ENCODE measurements around the gene EPHA6.

Gene EPHA6

DNA sequence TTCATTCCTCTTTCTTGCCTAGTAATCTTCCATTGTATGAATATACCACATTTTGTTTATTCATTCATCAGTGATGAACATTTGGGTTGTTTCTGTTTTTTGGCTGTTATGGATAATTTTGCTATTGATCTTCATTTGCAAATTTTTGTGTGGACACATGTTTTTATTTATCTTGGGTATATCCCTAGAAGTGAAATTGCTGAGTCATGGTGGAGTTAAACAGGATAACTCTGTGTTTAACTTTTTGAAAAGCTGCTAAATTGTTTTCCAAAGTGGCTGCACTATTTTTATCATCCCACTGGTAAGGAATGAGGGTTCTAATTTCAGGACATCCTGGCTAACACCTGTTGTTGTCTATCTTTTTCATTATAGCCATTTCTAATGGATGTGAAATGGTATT lies 875.6 kb downstream of the EPHA6 start:
- in situ Hi-C loops (cut with HindIII; ENCODE audit: low sequenced_read_pairs): no loop called here
- TF ChIP-seq, protein P1, sequence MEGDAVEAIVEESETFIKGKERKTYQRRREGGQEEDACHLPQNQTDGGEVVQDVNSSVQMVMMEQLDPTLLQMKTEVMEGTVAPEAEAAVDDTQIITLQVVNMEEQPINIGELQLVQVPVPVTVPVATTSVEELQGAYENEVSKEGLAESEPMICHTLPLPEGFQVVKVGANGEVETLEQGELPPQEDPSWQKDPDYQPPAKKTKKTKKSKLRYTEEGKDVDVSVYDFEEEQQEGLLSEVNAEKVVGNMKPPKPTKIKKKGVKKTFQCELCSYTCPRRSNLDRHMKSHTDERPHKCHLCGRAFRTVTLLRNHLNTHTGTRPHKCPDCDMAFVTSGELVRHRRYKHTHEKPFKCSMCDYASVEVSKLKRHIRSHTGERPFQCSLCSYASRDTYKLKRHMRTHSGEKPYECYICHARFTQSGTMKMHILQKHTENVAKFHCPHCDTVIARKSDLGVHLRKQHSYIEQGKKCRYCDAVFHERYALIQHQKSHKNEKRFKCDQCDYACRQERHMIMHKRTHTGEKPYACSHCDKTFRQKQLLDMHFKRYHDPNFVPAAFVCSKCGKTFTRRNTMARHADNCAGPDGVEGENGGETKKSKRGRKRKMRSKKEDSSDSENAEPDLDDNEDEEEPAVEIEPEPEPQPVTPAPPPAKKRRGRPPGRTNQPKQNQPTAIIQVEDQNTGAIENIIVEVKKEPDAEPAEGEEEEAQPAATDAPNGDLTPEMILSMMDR (IDR thresholded peaks at IDR 0.05; ENCODE audit: low read depth, low read length, missing control alignments): no peak

DNA sequence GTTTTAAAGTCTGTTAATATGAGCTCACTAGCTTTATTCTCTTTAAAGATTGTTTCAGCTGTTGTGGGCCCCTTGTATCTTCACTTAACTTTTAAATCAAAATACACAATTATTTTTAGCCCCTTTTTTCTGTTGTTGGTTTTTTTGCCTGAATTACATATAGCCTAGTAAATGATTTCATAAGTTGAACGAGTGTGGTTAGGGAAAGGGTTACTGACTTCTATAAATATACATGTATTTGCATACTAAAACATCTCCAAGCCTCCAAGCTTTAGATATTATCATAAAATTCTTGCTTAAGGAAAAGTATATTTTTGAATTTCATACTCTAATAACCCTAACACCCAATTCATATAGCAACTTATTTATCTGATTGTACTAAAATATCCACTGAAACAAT lies 877.0 kb downstream of the EPHA6 start:
- in situ Hi-C loops (cut with HindIII; ENCODE audit: low sequenced_read_pairs): no loop called here
- DNase-seq (ENCODE audit: low read depth): no peak
- no peak overlapping the region for H3K4me3 ChIP-seq (ENCODE audit: low read depth, low read length)
- TF ChIP-seq, protein P1 (IDR thresholded peaks at IDR 0.05; ENCODE audit: low read depth, low read length, missing control alignments): no peak

More for the DNA sequence above, 875.6 kb downstream of the EPHA6 start:
- no peak overlapping the region for H3K4me3 ChIP-seq (ENCODE audit: low read depth, low read length)
- no peak for DNase-seq (ENCODE audit: low read depth)

DNA sequence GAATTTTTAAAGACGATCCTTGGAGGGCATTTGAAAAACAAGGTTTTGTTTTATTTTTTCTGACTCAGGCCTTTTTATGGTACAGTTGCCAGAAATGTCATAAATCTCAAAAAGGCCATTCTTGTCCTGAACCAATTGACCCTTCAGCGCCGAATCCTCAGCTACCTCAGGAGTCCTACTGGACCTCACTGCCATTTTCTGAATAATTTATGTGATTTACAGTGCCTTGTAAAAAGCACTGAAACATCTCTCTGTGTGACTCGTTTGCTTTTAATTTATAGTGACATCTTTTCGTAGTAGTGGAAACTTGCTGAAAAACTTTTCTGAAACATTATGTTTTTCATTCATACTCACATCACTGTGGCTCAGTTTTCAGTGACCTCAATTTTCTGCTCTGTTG lies 878.0 kb downstream of the EPHA6 start:
- DNase-seq (ENCODE audit: low read depth): no peak
- in situ Hi-C loops (cut with HindIII; ENCODE audit: low sequenced_read_pairs): no loop called here
- no peak overlapping the region for H3K4me3 ChIP-seq (ENCODE audit: low read depth, low read length)
- TF ChIP-seq, protein P1 (IDR thresholded peaks at IDR 0.05; ENCODE audit: low read depth, low read length, missing control alignments): no peak

DNA sequence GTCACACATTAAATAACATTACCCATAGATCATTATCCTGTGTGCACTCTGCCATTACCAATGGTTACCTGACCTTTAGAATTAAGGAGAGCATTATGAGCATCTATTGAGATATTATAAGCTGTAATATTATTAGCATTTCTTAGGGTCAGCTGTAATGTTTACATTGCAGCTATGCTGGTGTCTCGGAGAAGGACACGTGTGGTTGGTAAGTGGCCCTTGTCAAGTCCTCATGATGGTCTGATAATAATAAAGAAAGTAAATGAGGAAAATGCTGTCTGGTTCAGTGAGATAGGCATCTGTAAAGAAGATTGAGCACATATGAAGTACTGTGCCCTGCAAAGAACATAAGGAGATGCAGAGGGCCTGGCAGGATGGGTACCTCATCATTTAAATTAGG lies 878.4 kb downstream of the EPHA6 start:
- DNase-seq (ENCODE audit: low read depth): no peak
- TF ChIP-seq, protein P1 (IDR thresholded peaks at IDR 0.05; ENCODE audit: low read depth, low read length, missing control alignments): no peak
- H3K4me3 ChIP-seq (ENCODE audit: low read depth, low read length): no peak overlapping the region
- in situ Hi-C loops (cut with HindIII; ENCODE audit: low sequenced_read_pairs): no loop called here

DNA sequence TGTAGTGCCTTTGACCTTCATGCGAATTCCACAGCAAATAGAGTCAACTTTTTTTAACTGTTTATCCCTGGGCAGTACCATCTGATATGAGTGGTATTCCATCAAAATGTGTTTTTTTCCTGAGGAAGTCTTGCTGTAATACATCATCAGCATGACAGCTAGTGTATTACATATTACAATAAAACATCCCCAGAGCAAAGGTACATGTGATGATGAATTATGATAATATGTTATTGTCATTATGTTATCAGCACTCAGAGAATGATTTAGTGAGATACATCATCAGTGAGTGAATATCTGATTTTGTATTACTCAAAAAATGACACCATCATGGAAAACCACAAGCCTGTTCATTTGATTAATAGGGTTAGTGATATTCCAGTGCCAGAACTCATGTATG lies 880.5 kb downstream of the EPHA6 start:
- no peak overlapping the region for H3K4me3 ChIP-seq (ENCODE audit: low read depth, low read length)
- TF ChIP-seq, protein P1 (IDR thresholded peaks at IDR 0.05; ENCODE audit: low read depth, low read length, missing control alignments): no peak
- no peak for DNase-seq (ENCODE audit: low read depth)
- in situ Hi-C loops (cut with HindIII; ENCODE audit: low sequenced_read_pairs): no loop called here

DNA sequence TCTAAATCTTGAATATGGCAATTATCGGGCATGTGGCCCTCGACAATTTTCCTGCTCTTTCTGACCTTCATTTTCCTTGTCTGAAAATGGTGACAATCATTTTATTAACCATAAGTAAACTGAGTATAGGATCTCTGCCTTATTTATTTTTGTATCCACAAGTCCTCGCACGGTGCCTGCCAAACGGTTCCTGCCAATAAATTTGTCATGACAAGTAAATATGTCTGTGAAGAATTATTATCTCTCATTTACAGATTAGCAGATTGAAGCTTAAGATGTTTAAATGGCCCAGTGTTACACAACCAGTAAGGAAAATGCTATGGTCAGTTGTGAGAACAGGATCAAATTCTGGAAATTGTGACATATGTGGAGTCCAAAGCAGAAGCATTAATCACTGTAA lies 884.3 kb downstream of the EPHA6 start:
- H3K4me3 ChIP-seq (ENCODE audit: low read depth, low read length): no peak overlapping the region
- DNase-seq (ENCODE audit: low read depth): no peak
- in situ Hi-C loops (cut with HindIII; ENCODE audit: low sequenced_read_pairs): no loop called here
- TF ChIP-seq, protein P1 (IDR thresholded peaks at IDR 0.05; ENCODE audit: low read depth, low read length, missing control alignments): no peak

DNA sequence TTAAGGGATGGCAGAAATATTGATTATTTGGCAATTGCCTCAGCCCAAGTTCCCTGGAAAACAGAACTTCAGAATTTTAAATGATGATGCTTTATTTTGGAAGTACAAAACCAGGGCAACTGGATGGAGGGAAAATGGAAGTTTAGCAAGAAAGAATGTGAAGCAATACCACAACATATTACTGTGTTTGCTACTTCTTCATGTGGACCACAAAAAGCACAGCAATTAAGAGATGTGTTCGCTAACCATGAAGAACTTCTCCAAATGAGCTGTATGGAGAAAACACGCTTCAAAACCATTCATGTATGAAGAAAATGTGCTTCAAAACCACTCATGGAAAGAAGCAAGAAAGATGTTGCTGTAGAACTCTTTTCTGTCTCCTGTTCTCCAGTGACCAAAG lies 885.5 kb downstream of the EPHA6 start:
- H3K4me3 ChIP-seq (ENCODE audit: low read depth, low read length): no peak overlapping the region
- no peak for DNase-seq (ENCODE audit: low read depth)
- in situ Hi-C loops (cut with HindIII; ENCODE audit: low sequenced_read_pairs): no loop called here
- TF ChIP-seq, protein P1 (IDR thresholded peaks at IDR 0.05; ENCODE audit: low read depth, low read length, missing control alignments): no peak

All from astrocyte of the cerebellum (primary cell).